ENCODE data around the gene KLF1. TPM values are rescaled to one million over a fixed set of nuclear protein-coding genes. Genes with fewer than 3 reads are reported as not detected.

KLF1 gene
- total and polyA plus RNA-seq, 2 of the 8 experiments (the other 6 are each of a cell fraction or from before 2014, with no cell fraction given): 0.84 to 0.91 TPM

GRCh38 chr19:12840091-12841079 is 46.6 kb downstream of the KLF1 start (continued):
- TF ChIP-seq RAD21 (IDR thresholded peaks at IDR 0.05 in 1 of 2, conservative IDR thresholded peaks at IDR 0.05 in 1 of 2; ENCODE audit: low read depth in 2 of 2, low read length in 2 of 2) (no peak), EZH2 (IDR thresholded peaks at IDR 0.05; ENCODE audit: low read depth, low read length, severe bottlenecking) (no peak), POU5F1 (IDR thresholded peaks at IDR 0.05; ENCODE audit: low read depth, low read length) (no peak), YY1 (IDR thresholded peaks at IDR 0.05; ENCODE audit: low read depth, low read length) (no peak), TBP (IDR thresholded peaks at IDR 0.05; ENCODE audit: low read depth, low read length) (no peak), TAF1 (IDR thresholded peaks at IDR 0.05; ENCODE audit: low read depth, low read length) (peak; percentile 11; the same call in 1 of the 2 replicates), TCF12 (IDR thresholded peaks at IDR 0.05; ENCODE audit: low read depth, low read length) (no peak), MAFK (IDR thresholded peaks at IDR 0.05; ENCODE audit: low read depth, low read length) (peak; percentile 3; the same call in 1 of the 2 replicates), KDM5A (IDR thresholded peaks at IDR 0.05; ENCODE audit: low read length) (no peak), SIX5 (IDR thresholded peaks at IDR 0.05; ENCODE audit: low read depth, low read length) (no peak), CREB1 (IDR thresholded peaks at IDR 0.05) (peak; percentile 74), CBX8 (IDR thresholded peaks at IDR 0.05; ENCODE audit: borderline replicate concordance, low read depth, low read length) (no peak), POLR2A (IDR thresholded peaks at IDR 0.05; ENCODE audit: control extremely low read depth in 1 of 2, low read depth in 2 of 2, low read length in 2 of 2) (no peak), SIN3A (conservative IDR thresholded peaks at IDR 0.05 in 1 of 2, IDR thresholded peaks at IDR 0.05 in 1 of 2; ENCODE audit: low read depth in 1 of 2, low read length in 2 of 2) (peak in 1 of 2 experiments; percentile 61; a peak in 1 of 4 replicates), TAF7 (optimal IDR thresholded peaks at IDR 0.05; ENCODE audit: borderline replicate concordance, low read depth, low read length) (no peak), ZNF274 (IDR thresholded peaks at IDR 0.05; ENCODE audit: borderline replicate concordance, extremely low read depth, low read length) (no peak), POLR2AphosphoS5 (IDR thresholded peaks at IDR 0.05; ENCODE audit: low read depth, low read length) (peak; percentile 38; the same call in 1 of the 2 replicates), SP2 (IDR thresholded peaks at IDR 0.05; ENCODE audit: low read length) (no peak), TEAD4 (IDR thresholded peaks at IDR 0.05; ENCODE audit: low read depth, low read length) (no peak), PHF8 (conservative IDR thresholded peaks at IDR 0.05; ENCODE audit: low read depth, low read length) (no peak), KDM4A (IDR thresholded peaks at IDR 0.05; ENCODE audit: low read depth, low read length, severe bottlenecking) (no peak), HDAC2 (IDR thresholded peaks at IDR 0.05; ENCODE audit: borderline replicate concordance in 1 of 2, low read depth in 2 of 2, low read length in 2 of 2) (no peak), BACH1 (IDR thresholded peaks at IDR 0.05; ENCODE audit: low read length) (peak; percentile 56; the same call in 1 of the 2 replicates), RNF2 (IDR thresholded peaks at IDR 0.05; ENCODE audit: borderline replicate concordance, low read depth, low read length, missing control alignments, poor library complexity, severe bottlenecking) (no peak)

All from H1 (cell line).